Neuronal stem cell (in vitro differentiated cells): Measurements from ENCODE around the gene EMP1.

Experiments
- DNase-seq: peaks from one replicate; pipeline ENCODE4 v3.0.0-alpha.2; 2013; ENCODE audit warnings: low spot score
- H2AFZ ChIP-seq: one replicate; pipeline ENCODE4 v1.6.1; 2013; ENCODE audit warnings: mild to moderate bottlenecking, low read length, inconsistent platforms
- H2AK5ac ChIP-seq: 2 replicates; pipeline ENCODE4 v1.6.1; 2013; ENCODE audit warnings: low read depth, mild to moderate bottlenecking, inconsistent platforms, low read length, moderate library complexity, mixed read lengths
- H2BK120ac ChIP-seq: 2 replicates; pipeline ENCODE4 v1.6.1; 2013; ENCODE audit warnings: low read depth, mild to moderate bottlenecking, inconsistent platforms, low read length, moderate library complexity, mixed read lengths
- H2BK12ac ChIP-seq: one replicate; pipeline ENCODE4 v1.6.1; 2013; ENCODE audit warnings: low read length, inconsistent platforms
- H2BK15ac ChIP-seq: 2 replicates; pipeline ENCODE4 v1.6.1; 2013; ENCODE audit warnings: mild to moderate bottlenecking, low read length, inconsistent platforms, mixed read lengths
- H2BK5ac ChIP-seq: one replicate; pipeline ENCODE4 v1.6.1; 2013; ENCODE audit warnings: inconsistent platforms, mild to moderate bottlenecking, low read length, moderate library complexity
- H3K14ac ChIP-seq: one replicate; pipeline ENCODE4 v1.6.1; 2013; ENCODE audit warnings: low read length, inconsistent platforms
- H3K18ac ChIP-seq: 2 replicates; pipeline ENCODE4 v1.6.1; 2013; ENCODE audit warnings: low read length, inconsistent platforms
- H3K23ac ChIP-seq: 2 replicates; pipeline ENCODE4 v1.6.1; 2013; ENCODE audit warnings: low read depth, mild to moderate bottlenecking, mixed read lengths, low read length, inconsistent platforms; ENCODE audit not compliant: poor library complexity
- H3K27ac ChIP-seq: replicated peaks from 3 replicates; pipeline ENCODE4 v1.5.1; 2013; ENCODE audit warnings: low read length, inconsistent platforms
- H3K27me3 ChIP-seq, 3 experiments: 2 replicates each; pipeline ENCODE4 v1.6.1; 2013; ENCODE audit warnings: low read length in 3 of 3, mild to moderate bottlenecking in 2 of 3, inconsistent platforms in 1 of 3, low read depth in 1 of 3, mixed read lengths in 1 of 3, moderate library complexity in 1 of 3; ENCODE audit not compliant: control insufficient read depth in 3 of 3, insufficient read depth in 3 of 3
- H3K36me3 ChIP-seq, 2 donors: replicated peaks in 1 of 2; 2 replicates each; pipeline ENCODE4 v1.6.1; 2013; ENCODE audit warnings: low read length in 2 of 2; ENCODE audit not compliant: control insufficient read depth in 2 of 2, insufficient read depth in 2 of 2
- H3K4ac ChIP-seq: 2 replicates; pipeline ENCODE4 v1.6.1; 2013; ENCODE audit warnings: inconsistent platforms, mild to moderate bottlenecking, low read length, moderate library complexity
- H3K4me1 ChIP-seq, 2 donors: 1 replicate in 1 of 2; 2 replicates in 1 of 2; pipeline ENCODE4 v1.6.1; 2013; ENCODE audit warnings: low read length in 2 of 2, low read depth in 1 of 2; ENCODE audit not compliant: control insufficient read depth in 2 of 2, insufficient read depth in 1 of 2
- H3K4me2 ChIP-seq: one replicate; pipeline ENCODE4 v1.6.1; 2013; ENCODE audit warnings: mild to moderate bottlenecking, low read length, inconsistent platforms; ENCODE audit not compliant: insufficient read depth, poor library complexity, severe bottlenecking
- H3K4me3 ChIP-seq, 2 donors: 2 replicates each; pipeline ENCODE4 v1.5.1; 2013; ENCODE audit warnings: low read length in 2 of 2, mild to moderate bottlenecking in 2 of 2, inconsistent platforms in 1 of 2, moderate library complexity in 1 of 2
- H3K79me1 ChIP-seq: one replicate; pipeline ENCODE4 v1.6.1; 2013; ENCODE audit warnings: low read depth, mild to moderate bottlenecking, inconsistent platforms, low read length, moderate library complexity
- H3K9ac ChIP-seq: one replicate; pipeline ENCODE4 v1.6.1; 2013; ENCODE audit warnings: mild to moderate bottlenecking, low read depth, low read length, inconsistent platforms; ENCODE audit not compliant: poor library complexity
- H3K9me3 ChIP-seq, 2 donors: replicated peaks in 1 of 2; 2 replicates each; pipeline versions ENCODE3 to v1.6.1; 2013; ENCODE audit warnings: low read length in 2 of 2, mild to moderate bottlenecking in 2 of 2, inconsistent platforms in 1 of 2, low read depth in 1 of 2, mixed read lengths in 1 of 2, moderate library complexity in 1 of 2; ENCODE audit not compliant: control insufficient read depth in 2 of 2, insufficient read depth in 1 of 2
- H4K8ac ChIP-seq: one replicate; pipeline ENCODE4 v1.6.1; 2013; ENCODE audit warnings: low read depth, mild to moderate bottlenecking, inconsistent platforms, low read length, moderate library complexity
- H4K91ac ChIP-seq: one replicate; pipeline ENCODE4 v1.6.1; 2013; ENCODE audit warnings: low read length, low read depth, mild to moderate bottlenecking, inconsistent platforms; ENCODE audit not compliant: poor library complexity
- WGBS, 2 donors: extraction: QIAGEN DNeasy Blood & Tissue Kit; methylation state at CpG; one replicate each; pipeline ENCODE4 v1.1.7; 2013; ENCODE audit warnings: missing lambda C conversion rate in 2 of 2, mixed read lengths in 1 of 2; ENCODE audit not compliant: insufficient read length in 2 of 2, insufficient replicate concordance in 1 of 2; ENCODE audit errors: extremely low coverage in 2 of 2; 5-methylcytosine and 5-hydroxymethylcytosine counted together

The EMP1 gene

DNA sequence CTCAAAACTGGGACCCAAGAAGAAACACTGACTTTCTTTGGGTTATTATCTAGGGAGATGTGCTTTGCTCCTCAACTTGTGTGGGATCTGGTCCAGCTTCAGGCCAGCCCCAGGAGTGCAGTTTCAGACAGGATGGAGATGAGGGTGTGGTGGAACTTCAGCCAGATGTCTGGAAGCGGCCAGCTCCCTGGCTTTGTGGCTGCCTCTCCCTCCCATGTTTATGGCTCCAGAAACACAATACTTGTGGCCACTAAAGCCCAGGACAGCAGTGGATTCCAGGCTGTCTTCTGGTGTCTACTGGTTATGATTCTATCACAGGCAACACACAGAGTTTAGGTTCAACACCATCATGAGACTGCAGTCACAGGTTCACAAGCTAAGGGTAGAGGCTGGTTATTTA lies 44.2 kb upstream of the EMP1 start:
- no peak overlapping the region for H3K27ac ChIP-seq
- no peak overlapping the region for H2AFZ ChIP-seq
- peaks cover 0 to 4% of the 10 kb centered on the region in 2 donors for H3K4me1 ChIP-seq
- WGBS, 2 donors: no CpG with 5 or more reads among the region's 1 CpG
- no peak overlapping the region for H2AK5ac ChIP-seq
- no peak overlapping the region for H2BK15ac ChIP-seq
- no peak overlapping the region for H4K8ac ChIP-seq
- H3K9me3 ChIP-seq: peaks cover 0 to 1% of the 10 kb centered on the region in 2 donors
- H2BK12ac ChIP-seq: no peak overlapping the region
- no peak overlapping the region for H2BK5ac ChIP-seq
- no peak overlapping the region for H3K4me2 ChIP-seq
- H3K14ac ChIP-seq: no peak overlapping the region
- no peak overlapping the region for H2BK120ac ChIP-seq
- no peak for DNase-seq
- no peak overlapping the region for H3K9ac ChIP-seq
- no peak overlapping the region for H3K4me3 ChIP-seq
- H4K91ac ChIP-seq: no peak overlapping the region
- H3K79me1 ChIP-seq: no peaks in the 10 kb centered on the region
- H3K18ac ChIP-seq: no peak overlapping the region
- H3K27me3 ChIP-seq: no peaks in the 10 kb centered on the region
- no peaks in the 10 kb centered on the region for H3K36me3 ChIP-seq
- no peak overlapping the region for H3K4ac ChIP-seq
- H3K23ac ChIP-seq: no peak overlapping the region

- Histone ChIP-seq H2BK12ac (no peak overlapping the region), H3K36me3 (no peaks in the 10 kb centered on the region), H3K4ac (no peak overlapping the region), H3K27ac (no peak overlapping the region), H3K18ac (no peak overlapping the region), H4K91ac (no peak overlapping the region), H3K14ac (no peak overlapping the region), H3K79me1 (no peaks in the 10 kb centered on the region), H2BK120ac (no peak overlapping the region), H3K4me2 (no peak overlapping the region), H3K4me3 (no peak overlapping the region), H3K9me3 (peaks cover 0 to 1% of the 10 kb centered on the region in 2 donors), H3K23ac (no peak overlapping the region), H2BK15ac (no peak overlapping the region), H2BK5ac (no peak overlapping the region), H2AFZ (no peak overlapping the region), H3K4me1 (peaks cover 0 to 6% of the 10 kb centered on the region in 2 donors), H2AK5ac (no peak overlapping the region), H4K8ac (no peak overlapping the region), H3K9ac (no peak overlapping the region), H3K27me3 (no peaks in the 10 kb centered on the region)
- DNase-seq: no peak
- no CpG with 5 or more reads among the region's 6 CpGs for WGBS, 2 donors
Observed at GRCh38 chr12:13152756-13153155, 43.8 kb upstream of the EMP1 start.

DNA sequence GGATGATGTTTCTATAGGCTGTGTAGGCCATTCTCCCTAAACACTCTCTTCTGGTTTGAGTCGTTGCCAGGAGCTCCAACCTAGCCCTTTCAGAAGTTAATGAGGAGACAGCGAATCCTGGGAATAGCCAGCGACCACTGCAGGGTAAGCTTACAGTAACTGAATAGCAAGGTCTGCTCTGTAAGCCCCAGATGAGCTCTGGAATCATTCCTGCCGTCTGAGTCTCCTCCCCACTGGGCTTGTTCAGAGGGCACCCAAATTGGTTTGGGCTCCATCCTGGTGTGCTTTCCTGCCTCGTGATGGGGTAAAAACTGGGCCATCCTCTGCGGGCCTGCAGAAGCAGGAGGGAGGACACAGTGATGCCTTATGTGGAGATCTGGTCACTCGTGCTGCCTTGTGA lies 43.3 kb upstream of the EMP1 start:
- no peaks in the 10 kb centered on the region for H3K36me3 ChIP-seq
- H2AK5ac ChIP-seq: no peak overlapping the region
- no peak overlapping the region for H2BK15ac ChIP-seq
- no peak overlapping the region for H3K27ac ChIP-seq
- no peak overlapping the region for H3K9ac ChIP-seq
- peaks cover 0 to 6% of the 10 kb centered on the region in 2 donors for H3K4me1 ChIP-seq
- H2BK120ac ChIP-seq: no peak overlapping the region
- no peak overlapping the region for H2BK12ac ChIP-seq
- no peak overlapping the region for H2AFZ ChIP-seq
- no peaks in the 10 kb centered on the region for H3K27me3 ChIP-seq
- H3K4ac ChIP-seq: no peak overlapping the region
- peaks cover 0 to 1% of the 10 kb centered on the region in 2 donors for H3K9me3 ChIP-seq
- H3K4me3 ChIP-seq: no peak overlapping the region
- H4K91ac ChIP-seq: no peak overlapping the region
- no peak overlapping the region for H3K23ac ChIP-seq
- H4K8ac ChIP-seq: no peak overlapping the region
- DNase-seq: no peak
- H3K14ac ChIP-seq: no peak overlapping the region
- no peak overlapping the region for H2BK5ac ChIP-seq
- no peaks in the 10 kb centered on the region for H3K79me1 ChIP-seq
- no CpG with 5 or more reads among the region's 7 CpGs for WGBS, 2 donors
- no peak overlapping the region for H3K18ac ChIP-seq
- no peak overlapping the region for H3K4me2 ChIP-seq

GRCh38 chr12:13154027-13154538 lies 42.4 kb upstream of the EMP1 start:
- no peak overlapping the region for H3K27ac ChIP-seq
- no peaks in the 10 kb centered on the region for H3K36me3 ChIP-seq
- H2BK15ac ChIP-seq: no peak overlapping the region
- no peak overlapping the region for H2BK12ac ChIP-seq
- no CpG with 5 or more reads among the region's 3 CpGs for WGBS, 2 donors
- DNase-seq: no peak
- H4K91ac ChIP-seq: no peak overlapping the region
- H3K4me2 ChIP-seq: no peak overlapping the region
- H3K23ac ChIP-seq: no peak overlapping the region
- no peaks in the 10 kb centered on the region for H3K79me1 ChIP-seq
- H3K14ac ChIP-seq: no peak overlapping the region
- H3K4me3 ChIP-seq: no peak overlapping the region
- H2AFZ ChIP-seq: no peak overlapping the region
- no peak overlapping the region for H2BK120ac ChIP-seq
- peaks cover 0 to 6% of the 10 kb centered on the region in 2 donors for H3K4me1 ChIP-seq
- H3K27me3 ChIP-seq: no peaks in the 10 kb centered on the region
- H3K9me3 ChIP-seq: peaks cover 0 to 1% of the 10 kb centered on the region in 2 donors
- H3K18ac ChIP-seq: no peak overlapping the region
- H3K4ac ChIP-seq: no peak overlapping the region
- no peak overlapping the region for H2AK5ac ChIP-seq
- no peak overlapping the region for H4K8ac ChIP-seq
- H2BK5ac ChIP-seq: no peak overlapping the region
- H3K9ac ChIP-seq: no peak overlapping the region
